NCI-H1417 treated with DMSO at 0.1 percent for 48 hours (cell line): ENCODE data around the gene SCARB1.

Experiments used
- DNase-seq: peaks from one replicate; lab custom pipeline; 2025; lab: John Stamatoyannopoulos, UW

SCARB1 gene

DNA sequence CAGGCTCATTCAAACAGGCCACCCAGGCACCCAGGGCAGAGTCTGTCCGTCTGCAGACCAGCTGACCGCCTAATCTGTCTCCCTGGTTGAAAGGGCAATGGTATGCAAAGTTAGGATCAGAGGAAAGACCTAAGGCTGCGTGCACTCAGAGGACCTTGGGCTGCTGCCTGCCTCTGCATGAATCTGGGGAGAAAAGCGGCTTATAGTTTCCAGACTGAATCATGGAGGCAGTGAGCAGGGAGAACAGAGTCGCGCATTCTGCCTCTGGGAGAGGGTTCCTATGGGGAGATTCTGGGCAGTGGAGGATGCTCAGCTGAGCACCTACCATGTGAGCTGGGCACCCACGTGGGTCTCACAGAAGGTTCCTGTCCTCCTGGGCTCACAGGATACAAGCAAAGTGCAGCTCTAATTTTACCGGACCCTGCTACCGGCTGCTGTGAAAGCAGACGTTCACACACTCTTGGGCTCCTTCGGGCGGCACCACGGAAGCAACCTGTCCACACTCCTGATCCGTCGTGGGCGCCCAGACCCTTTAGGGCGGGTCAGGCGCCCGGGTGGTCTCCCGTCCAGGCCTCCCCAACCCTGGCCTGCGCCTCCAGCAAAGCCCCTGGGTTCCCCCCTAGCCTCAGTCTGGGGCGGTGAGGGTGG, 772 bp downstream of the SCARB1 start:
- no peak for DNase-seq

DNA sequence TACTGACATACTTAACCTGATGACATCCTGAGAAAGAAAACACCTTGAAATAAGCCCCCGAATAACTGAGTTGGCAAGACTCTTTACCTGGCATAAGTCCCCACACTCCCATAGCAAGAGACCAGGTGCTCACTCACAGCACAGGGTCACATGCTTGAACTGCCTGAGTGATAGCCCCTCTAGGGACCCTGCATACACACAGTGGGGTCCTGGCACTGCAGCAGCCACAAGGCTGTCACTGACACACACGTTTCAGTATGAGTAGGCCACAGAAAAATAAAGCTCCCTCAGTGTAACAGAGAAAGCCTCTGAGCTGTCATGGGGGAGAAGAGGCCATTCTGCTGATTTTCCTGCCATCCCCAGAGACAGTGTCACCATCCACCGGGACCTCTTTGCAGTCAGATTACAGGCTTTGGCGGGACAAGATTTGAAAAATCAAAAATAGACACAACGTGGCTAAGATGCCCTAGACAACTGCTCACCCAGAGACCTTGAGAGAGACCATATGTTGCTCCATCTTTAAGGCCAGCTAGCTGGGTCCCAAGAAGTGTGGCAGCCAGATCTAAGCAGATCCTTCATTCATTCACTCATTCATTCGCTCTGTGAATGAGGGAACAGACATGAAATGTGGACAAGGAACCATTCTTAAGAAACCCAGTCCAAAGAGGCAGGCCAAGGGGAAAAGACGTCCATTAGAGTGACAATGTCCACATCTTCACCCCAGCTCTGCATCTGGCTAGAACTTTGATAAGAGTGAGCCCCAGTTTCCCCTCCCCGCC, 1.6 kb downstream of the SCARB1 start:
- DNase-seq: no peak

DNA sequence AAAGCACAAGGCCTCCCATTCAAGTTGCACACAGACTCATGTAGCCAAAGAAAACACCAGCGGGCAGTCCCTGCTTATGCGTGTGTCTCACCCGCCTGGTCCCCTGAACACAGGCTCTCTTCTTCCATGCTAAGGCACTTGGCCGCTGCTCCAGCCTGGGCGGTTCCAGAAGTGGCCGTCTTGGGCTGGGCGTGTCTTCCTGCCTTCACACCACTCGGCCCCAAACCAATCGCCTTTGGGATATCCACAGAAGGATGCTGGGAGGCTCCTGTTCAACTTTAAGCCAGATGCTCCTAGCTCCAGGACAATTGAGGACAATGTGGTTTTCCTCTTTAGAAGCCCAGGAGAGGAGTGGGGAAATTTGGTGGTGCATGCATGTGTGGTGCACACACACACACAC, 2.2 kb downstream of the SCARB1 start:
- no peak for DNase-seq

DNA sequence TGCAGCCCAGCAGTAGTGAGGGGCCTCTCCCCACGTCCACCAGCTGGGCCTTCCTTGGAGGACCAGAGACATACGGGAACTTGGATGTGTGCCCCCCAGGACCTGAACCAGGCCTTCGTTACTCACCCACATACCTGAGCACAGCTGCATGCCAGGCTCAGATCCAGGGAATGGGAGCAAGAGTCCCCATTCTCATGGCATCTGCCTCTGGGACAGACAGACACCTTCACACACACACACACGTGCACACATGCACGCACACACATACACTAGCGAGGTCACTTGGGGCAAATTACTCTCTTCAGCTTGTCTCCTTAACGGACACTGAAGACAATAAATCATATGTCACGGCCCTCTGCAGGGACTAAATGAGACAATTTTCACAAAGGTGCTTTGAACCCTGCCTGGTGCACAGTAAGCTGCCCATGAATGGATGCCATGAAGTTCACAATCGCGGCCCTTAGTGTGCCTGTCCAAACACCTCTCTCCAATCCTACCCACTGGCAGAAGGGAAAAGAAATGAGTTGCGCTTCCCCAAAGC, 5.7 kb downstream of the SCARB1 start:
- DNase-seq: no peak

DNA sequence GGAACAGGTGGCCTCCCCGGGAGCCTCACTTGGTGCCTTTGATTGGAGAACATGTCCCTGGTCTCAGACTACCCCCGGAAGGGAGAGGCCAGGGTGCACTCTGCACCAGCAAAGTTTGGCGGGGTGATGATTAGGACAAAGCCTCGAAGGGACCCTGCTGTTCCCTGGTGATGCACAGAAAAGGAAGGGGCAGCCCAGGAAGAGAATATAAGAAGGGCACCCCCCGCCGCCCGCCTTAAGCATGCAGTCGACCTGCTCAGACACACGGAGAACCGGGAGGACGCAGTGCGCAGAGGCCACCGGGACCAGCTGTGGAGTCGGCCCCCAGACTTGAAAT, 6.9 kb downstream of the SCARB1 start:
- no peak for DNase-seq

DNA sequence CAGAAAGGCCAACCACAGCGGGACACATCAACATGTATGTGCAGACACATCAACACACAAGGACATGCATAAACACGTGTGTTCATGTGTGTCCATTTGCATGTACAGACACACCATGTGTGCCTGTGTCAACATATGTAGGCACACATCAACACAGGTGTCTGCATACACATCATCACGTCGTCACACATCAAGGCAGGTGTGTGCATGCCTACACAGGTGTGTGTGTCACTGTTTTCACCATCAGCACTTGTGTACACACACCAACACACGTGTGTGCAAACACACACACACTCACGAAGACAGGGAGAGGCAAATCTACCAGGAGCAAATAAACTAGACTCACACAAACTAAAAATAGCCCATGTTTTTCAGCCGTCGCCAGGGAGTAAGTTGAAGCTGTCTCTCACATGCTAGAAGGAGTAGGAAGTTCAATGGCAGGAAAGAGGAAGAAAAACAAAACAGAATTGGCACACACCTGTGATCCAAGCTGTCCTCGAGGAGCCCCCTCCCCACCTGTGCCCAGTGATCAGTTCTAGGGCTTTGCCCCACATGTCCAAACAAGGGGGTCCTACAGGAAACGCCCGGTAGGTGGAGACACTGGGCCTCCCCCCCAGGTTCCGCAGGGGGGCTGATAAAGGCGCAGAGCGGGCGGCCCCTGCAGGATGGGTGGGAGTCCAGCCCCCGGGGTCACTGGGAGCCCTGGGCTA, 7.4 kb downstream of the SCARB1 start:
- DNase-seq: no peak

DNA sequence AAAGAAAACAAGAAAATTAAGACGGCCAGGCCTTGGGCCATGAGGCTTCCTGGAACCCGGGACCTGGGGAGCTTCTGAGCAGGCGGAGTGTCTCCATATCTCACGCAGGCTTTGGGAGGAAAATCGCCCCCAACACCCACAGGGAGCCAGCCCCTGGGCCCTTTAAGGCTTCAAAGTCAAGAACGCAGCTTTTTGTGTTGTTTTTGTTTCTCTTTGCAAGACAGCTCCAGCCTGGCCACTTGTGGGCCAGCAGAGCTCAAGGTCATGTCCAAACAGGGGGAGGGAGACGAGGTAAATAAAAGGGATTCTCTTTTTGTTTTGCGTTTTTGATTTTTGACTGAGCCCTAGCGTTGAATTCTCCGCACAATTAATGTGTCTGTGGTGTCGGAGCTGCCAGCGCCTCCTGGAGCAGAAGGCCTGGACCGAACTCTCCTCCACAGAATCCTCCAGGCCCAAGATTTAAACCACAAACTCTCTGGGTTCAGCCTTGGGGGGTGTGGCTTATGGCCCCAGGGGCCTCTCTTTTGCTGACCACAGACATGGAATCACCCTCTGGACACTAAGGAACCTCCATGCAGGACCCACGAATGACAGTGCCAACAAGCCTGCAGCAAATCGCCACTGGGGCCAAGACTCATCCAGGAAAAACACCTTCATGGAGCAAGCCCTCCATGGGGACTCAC, 8.2 kb downstream of the SCARB1 start:
- no peak for DNase-seq

DNA sequence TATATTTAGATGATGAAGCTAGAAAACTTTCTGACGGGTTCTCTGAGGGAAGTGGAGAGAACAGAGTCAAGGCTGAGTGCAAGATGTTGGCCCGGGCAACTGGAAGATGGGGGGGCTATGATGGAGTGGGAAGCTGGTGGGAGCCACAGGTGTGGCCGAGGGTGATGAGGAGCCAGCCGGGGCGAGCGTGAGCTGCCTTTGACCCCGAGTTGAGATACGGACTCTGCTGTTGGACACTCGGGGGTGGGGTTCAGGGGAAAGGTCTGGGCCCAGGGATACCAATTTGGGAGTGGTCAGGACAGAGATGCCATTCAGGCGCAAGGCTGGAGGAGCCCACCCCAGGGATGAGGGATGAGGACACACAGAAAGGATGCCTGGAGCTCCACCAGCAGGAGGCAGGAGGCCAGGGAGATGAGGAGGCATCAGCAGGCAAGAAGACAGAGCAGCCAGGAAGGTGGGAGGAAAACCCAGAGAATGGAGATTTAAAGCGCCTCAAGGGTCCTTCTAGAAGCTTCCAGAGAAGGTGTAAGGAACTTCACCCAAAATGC, 9.0 kb downstream of the SCARB1 start:
- DNase-seq: no peak

DNA sequence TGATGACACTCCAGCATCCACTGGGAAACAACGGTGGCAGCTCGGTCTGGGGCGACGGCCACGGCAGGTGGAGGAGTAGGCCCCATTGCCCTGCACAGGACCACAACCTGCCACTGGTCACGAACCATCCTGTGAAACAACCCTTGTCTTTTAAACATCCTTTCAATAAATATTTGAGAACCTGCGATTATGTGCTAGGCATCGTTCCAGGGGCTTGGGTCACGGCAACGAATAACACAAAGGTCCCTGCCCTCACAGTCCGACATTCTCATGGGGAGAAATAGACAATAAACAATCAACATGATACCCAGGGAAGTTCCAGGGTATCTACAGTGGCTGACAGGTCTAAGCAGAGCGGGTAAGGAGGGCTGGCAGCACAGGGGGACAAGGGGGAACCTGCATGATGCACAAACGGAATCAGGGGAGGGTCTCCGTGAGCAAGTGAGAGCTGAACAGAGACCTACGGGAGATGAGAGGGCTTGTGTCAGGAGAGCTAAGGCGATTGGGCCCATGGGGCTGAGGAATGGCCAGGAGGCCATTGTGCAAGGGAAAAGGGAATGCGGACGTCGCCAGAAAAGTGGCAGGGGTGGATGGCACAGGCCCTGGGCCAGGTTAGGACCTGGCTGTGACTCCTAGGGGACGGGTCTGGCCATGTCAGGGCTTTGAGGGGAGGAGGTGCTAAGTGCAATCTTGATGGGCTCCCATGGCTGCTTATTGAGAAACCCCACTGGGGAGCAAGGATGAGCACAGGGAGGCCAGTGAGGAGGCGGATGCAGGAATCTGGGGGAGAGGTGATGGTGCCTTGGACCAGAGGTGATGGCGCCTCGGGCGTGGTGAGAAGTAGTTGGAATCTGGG, 9.7 kb downstream of the SCARB1 start:
- DNase-seq: no peak

DNA sequence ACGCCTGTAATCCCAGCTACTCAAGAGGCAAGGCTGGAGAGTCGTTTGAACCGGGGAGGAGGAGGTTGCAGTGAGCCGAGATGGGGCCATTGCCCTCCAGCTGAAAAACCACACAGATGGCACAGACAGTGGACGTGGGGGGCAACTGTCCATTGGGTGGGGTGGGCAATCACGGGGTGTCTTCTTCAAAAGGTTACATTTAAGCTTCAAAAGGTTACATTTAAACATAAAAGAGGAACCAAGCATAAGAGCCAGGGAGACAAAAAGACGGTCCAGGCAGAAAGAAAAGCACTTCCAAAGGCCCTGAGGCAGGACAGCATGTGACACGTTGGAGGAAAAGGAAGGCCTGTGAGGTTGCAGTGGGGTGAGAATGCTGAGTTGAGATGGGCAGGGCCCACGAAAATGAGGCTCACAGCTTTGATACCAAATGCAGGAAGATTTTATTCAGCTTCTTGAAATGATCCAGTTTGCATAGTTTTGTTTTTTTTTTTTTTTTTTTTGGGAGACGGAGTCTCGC, 10.7 kb downstream of the SCARB1 start:
- DNase-seq: no peak

DNA sequence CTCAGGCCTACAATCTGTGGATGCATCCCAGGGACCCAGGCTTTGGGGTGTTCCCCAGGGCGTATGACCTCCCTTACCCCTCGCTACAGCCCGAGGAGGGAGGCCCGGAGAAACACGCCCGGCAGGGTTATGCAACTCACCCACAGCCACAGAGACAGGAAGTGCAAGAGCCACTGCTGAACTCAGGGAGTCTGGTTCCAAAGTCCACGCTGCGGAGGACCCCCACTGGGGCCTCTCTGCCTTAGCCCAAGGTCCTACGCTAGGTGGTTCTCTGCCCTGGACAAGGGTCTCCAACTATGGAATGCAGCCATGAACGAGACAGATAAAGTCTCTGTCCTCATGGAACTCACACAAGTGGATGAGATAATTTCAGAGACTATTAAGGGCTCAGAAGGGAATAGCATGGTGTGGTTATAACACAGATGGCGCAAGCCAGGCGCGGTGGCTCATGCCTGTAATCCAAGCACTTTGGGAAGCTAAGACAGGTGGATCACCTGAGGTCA, 11.3 kb downstream of the SCARB1 start:
- no peak for DNase-seq

DNA sequence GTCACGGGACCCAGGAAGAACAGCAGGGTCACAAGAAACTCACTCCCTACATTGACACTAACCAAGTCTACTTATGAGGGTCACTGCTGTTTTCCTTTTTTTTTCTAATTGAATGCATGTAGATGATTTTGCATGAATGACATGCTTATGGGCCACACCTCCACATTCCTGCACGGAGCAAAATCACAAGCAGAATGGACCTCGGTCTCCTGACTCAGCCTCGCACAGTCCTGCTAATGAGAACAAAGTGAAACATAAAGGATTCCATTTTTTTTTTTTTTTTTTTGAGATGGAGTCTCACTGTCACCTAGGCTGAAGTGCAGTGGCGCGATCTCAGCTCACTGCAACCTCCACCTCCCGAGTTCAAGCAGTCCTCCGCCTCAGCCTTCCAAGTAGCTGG, 12.3 kb downstream of the SCARB1 start:
- DNase-seq: no peak

DNA sequence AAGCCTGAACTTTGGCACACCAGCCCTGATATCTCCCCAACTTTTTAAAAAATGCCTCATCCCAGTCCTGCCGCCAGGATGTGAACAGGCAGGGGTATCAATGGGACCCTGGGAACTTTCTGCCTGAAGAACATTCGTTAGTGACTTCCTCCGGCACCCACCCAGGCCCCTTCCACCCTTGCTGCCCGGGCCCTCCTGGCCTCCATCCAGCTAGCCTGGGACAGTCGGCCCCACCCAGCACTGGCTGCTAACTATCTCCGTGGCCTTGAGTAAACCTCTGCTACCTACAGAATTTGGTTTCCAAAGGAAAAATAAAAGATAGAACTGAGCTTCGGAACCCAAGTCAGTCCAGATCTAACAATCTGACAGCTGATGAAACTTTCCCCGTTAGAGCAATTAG, 14.3 kb downstream of the SCARB1 start:
- DNase-seq: no peak

DNA sequence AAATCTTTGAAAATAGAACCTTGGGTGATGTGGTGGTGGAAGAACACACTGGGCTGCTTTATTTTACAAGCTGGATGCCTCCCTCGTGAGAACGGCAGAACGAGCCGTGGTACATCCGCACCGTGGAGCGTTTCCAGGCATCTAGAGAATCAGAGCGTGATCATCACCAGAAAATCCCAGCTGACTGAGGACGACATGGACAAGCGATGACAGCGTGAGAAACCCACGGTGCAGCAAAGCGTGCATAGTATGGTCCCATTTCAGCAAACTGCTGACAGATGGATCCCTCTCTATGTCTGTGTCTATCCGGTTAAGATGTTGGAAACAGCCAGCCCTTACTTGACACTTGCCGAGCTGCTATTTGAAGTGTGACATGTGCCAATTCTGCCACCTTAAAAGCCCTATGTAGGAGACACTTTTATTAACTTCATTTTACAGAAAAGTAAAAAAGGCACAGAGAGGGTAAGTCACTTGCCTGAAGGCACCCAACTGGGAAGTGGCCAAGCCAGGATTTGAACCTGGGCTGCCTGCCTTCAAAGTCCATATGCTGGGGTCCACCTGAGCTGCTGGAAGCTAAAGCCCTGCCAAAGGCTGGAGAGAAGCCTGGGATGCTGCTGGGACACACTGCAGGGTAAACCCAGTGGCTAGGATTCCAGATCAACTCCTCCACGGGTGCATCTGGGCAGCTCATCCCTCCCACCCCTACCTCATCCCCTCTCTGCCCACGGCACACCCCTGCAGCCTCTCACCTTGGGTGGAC, 14.9 kb downstream of the SCARB1 start:
- no peak for DNase-seq

DNA sequence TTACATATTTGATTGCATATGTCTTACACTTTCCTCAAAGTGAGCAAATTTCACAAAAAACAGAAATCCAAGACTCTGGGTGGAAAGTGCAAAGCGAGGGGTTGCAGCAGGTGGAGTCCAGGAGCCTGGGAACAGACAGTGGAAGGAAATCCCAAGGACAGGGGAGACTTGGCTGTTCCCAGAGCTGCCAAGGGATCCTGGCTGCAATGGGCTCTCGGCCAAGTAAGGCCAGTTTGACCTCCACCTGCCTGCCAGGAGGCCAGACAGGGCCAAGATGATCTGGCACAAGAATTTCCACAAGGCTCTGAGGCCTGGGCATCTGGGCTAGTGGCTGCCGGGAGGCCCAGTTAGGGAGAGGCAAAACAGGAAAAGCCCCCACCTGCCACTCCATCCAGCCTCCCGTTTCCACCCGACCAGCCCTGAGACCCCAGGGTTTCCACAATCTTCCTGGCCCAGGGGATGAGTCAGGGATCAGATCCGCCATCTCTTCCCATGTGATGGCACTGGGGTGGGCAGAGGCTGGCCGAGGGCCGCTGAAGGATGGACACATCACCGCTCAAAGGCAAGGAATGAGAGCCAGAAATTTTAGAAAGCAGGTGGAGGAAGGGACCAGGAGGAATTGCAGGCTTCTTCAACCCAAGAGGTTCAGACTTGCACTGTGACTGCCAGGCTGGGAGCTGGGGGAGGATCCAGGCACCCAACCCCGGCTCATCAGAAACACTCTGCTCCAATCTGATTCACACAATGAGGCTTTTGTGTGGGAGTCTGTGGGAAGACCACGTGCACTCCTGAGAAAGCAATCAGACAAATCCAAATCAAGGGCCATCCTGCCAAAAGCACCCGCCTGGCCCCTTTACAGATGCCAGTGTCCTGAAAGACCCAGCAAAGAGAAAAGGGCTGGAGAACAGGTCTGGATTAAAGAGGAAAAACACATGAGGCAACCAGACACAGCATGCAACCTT, 16.3 kb downstream of the SCARB1 start:
- DNase-seq: no peak

DNA sequence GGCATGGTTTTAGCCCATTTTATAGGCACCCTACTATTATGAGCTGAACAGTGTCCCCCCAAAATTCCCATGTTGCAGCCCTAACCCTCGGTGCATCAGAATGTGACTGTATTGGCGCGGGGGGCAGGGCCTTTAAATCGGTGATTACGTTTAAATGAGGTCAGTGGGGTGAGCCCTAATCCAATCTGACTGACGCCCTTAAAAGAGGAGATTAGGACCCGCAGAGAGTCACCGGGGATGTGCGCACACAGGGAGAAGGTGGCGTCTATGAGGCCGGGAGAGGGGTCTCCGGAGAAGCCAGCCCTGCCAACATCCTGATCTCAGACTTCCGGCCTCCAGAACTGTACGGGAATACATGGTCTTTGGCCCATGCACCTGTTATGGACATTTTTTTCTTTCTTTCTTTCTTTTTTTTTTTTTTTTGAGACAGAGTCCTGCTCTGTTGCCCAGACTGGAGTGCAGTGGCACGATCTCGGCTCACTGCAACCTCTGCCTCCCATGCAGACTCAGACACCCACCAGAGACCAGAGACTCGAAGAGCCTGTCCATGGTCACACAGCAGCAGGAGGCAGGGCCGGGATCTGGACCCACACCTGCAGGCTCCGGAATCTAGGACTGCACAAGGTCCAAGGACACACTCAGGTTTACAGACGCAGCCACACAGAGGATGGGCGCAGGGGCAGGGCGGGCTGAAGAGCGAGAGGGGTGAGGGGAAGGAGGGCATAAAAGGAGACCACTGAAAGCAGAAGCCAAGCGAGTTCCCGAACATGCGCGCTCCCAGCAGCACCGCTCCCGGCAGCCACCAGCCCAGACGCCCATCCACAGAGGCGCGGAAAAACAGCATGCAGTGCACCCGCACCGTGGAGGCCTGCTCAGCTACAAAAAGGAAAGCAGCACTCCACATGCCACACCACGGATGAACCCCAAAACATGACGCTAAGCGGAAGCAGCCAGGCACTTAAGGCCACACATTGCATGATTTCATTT, 19.0 kb downstream of the SCARB1 start:
- no peak for DNase-seq

DNA sequence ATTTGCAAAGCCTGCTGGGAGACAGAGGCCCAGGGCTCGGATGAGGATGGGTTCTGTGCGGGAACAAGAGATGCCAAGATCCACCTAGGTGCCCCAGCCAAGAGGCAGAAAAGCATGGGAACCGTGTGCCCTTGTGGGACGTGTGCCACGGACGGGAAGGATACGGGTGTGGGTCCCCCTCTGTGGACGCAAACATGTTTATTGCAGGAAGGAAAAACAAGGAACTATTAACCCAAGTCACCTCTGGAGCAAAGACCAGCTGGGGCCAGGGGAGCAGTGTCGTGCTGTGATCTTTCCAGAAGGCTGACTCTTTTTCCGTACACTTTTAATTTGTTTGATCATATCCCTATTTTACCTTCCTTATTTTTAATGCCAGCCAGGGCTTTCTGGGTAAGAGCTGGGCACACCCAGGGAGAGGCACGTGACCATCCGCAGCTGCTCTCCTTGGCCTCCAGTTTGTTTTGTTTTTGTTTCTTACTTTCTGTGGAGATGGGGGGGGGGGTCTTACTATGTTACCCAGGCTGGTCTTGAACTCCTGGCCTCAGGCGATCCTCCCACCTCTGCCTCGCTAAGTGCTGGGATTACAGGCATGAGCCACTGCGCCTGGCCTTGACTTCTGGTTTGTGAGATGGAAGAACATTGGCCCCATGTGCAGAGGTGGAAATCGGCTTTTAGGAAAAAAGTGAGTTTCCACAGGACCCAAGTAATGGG, 20.7 kb downstream of the SCARB1 start:
- no peak for DNase-seq
